Caco-2 (cell line): ENCODE data around the gene CST5. TPM values are rescaled to one million over a fixed set of nuclear protein-coding genes. Genes with fewer than 3 reads are reported as not detected.

ENCODE experiments used
- Bru-seq: library from RNA; stranded (reverse); fragments of 400-500 nt; gene quantifications from one replicate; lab custom pipeline; 2021; lab: Mats Ljungman, UMichigan
- BruChase-seq, 2 experiments: library from RNA; stranded (reverse); fragments of 400-500 nt; gene quantifications; one replicate each; lab custom pipeline; 2021; lab: Mats Ljungman, UMichigan
- BruUV-seq: library from RNA; stranded (reverse); fragments of 400-500 nt; replicated peaks from 2 replicates; lab custom pipeline; 2021; lab: Mats Ljungman, UMichigan
- CTCF ChIA-PET: fragments of 300-600 bp; sonication (Branson Sonifier 250); formaldehyde crosslinking; loops from one replicate; lab custom pipeline; 2022; ENCODE audit warnings: antibody characterized with exemption; lab: Charles Lee
- POLR2A ChIA-PET: fragments of 300-600 bp; sonication (Branson Sonifier 250); formaldehyde crosslinking; loops from one replicate; lab custom pipeline; 2022; ENCODE audit warnings: antibody characterized with exemption; lab: Charles Lee
- DNase-seq, 2 experiments: peaks; one replicate each; pipeline versions ENCODE4 v3.0.0 to v3.0.0-alpha.2; 2020 to 2022
- H3K27me3 ChIP-seq: replicated peaks from 2 replicates; pipeline ENCODE4 v1.6.0; 2011; ENCODE audit warnings: low read length; ENCODE audit not compliant: control insufficient read depth, insufficient read depth
- H3K36me3 ChIP-seq: 2 replicates; pipeline ENCODE4 v1.5.1; 2011; ENCODE audit warnings: low read length; ENCODE audit not compliant: control insufficient read depth, insufficient read depth
- H3K4me1 ChIP-seq: fragments of 250-450 bp; sonication (Bioruptor Pico); 2 replicates; pipeline ENCODE4 v1.5.1; 2020; ENCODE audit warnings: mild to moderate bottlenecking
- H3K4me3 ChIP-seq: 2 replicates; pipeline ENCODE4 v1.5.1; 2011; ENCODE audit warnings: low read depth, mild to moderate bottlenecking, control low read depth, low read length
- H3K9me3 ChIP-seq: fragments of 250-450 bp; sonication (Bioruptor Pico); 2 replicates; pipeline ENCODE4 v1.5.1; 2020; ENCODE audit warnings: mild to moderate bottlenecking, moderate library complexity
- H3K27ac Mint-ChIP-seq: one replicate; pipeline ENCODE4 v1.8.0; 2022; ENCODE audit warnings: mixed read lengths; ENCODE audit not compliant: unreplicated experiment
- H3K27me3 Mint-ChIP-seq: one replicate; pipeline ENCODE4 v1.8.0; 2022; ENCODE audit warnings: mixed read lengths; ENCODE audit not compliant: insufficient read depth, unreplicated experiment
- H3K36me3 Mint-ChIP-seq: one replicate; pipeline ENCODE4 v1.8.0; 2022; ENCODE audit warnings: mild to moderate bottlenecking, mixed read lengths; ENCODE audit not compliant: insufficient read depth, unreplicated experiment
- H3K4me1 Mint-ChIP-seq: one replicate; pipeline ENCODE4 v1.8.0; 2022; ENCODE audit warnings: low read depth, mixed read lengths; ENCODE audit not compliant: unreplicated experiment
- H3K4me3 Mint-ChIP-seq: one replicate; pipeline ENCODE4 v1.8.0; 2022; ENCODE audit warnings: mild to moderate bottlenecking, moderate library complexity, mixed read lengths; ENCODE audit not compliant: unreplicated experiment
- H3K9me3 Mint-ChIP-seq: one replicate; pipeline ENCODE4 v1.8.0; 2022; ENCODE audit warnings: mixed read lengths; ENCODE audit not compliant: unreplicated experiment
- CTCF ChIP-seq, 2 experiments: fragments of 200-600 bp in 1 of 2; IDR thresholded peaks; 1 replicate in 1 of 2; 2 replicates in 1 of 2; pipeline versions ENCODE4 v1.5.1 to v1.8.0; 2011 to 2022; ENCODE audit warnings: antibody characterized with exemption in 1 of 2, control low read depth in 1 of 2, inconsistent platforms in 1 of 2, low read depth in 1 of 2, low read length in 1 of 2, mild to moderate bottlenecking in 1 of 2, moderate library complexity in 1 of 2; ENCODE audit not compliant: insufficient read depth in 1 of 2, severe bottlenecking in 1 of 2, unreplicated experiment in 1 of 2
- intact Hi-C: fragments of 100-400 bp; cut with micrococcal nuclease; formaldehyde crosslinking; loops from one replicate; pipeline ENCODE4 v1.10.0; 2022; ENCODE audit not compliant: unreplicated experiment
- long read RNA-seq: library from polyadenylated mRNA; stranded (forward); transcript quantifications from one replicate; pipeline ENCODE4 v2.0.0, GENCODE V29; 2022
- total RNA-seq: library from RNA; stranded (reverse); gene quantifications from 2 replicates; pipeline ENCODE4 v1.2.3, GENCODE V29; 2022

CST5 gene
- total RNA-seq (not detected in 2 replicates), Bru-seq, nascent RNA (percentile 13 among the genes with signal in this experiment), BruChase-seq, experiment 1, labeled RNA remaining after a 2-hour chase (percentile 19 among the genes with signal in this experiment), BruChase-seq, experiment 2, labeled RNA remaining after a 6-hour chase (not detected)
- long read RNA-seq = 0 reads

- TF ChIP-seq CTCF (IDR thresholded peaks at IDR 0.05; ENCODE audit: insufficient read depth in 1 of 2, low read depth in 1 of 2, low read length in 1 of 2, severe bottlenecking in 1 of 2, unreplicated experiment in 1 of 2) = no peak
- Mint-ChIP-seq H3K9me3 (no peaks in the 10 kb centered on the region), H3K4me3 (no peak within 1 kb of the TSS), H3K27me3 (no peaks in the 10 kb centered on the region), H3K36me3 (no peaks in the 10 kb centered on the region), H3K27ac (no peak within 1 kb of the TSS), H3K4me1 (peaks cover 11% of the 10 kb centered on the region)
- H3K27me3 ChIP-seq = no peaks in the 10 kb centered on the region
- BruUV-seq = no TSS peak
- POLR2A ChIA-PET = no interaction called here
- intact Hi-C loops = no loop called here
- no peak within 1 kb of the TSS for H3K4me3 ChIP-seq
- H3K36me3 ChIP-seq = no peaks in the 10 kb centered on the region
- CTCF ChIA-PET = interaction anchor here (1.2 kb wide), 1 partner anchor 211 kb away, joined by 3 read pairs; no protein-coding TSS in a partner anchor
- no peak for DNase-seq
- H3K4me1 ChIP-seq = peaks cover 34% of the 10 kb centered on the region
- no peaks in the 10 kb centered on the region for H3K9me3 ChIP-seq
Observed at GRCh38 chr20:23879328-23879798, at the start of gene CST5. TSS of gene CST5 (minus strand) at chr20:23879748. CDS start at chr20:23879676, 72 bp downstream.

- H3K4me3 ChIP-seq = no peak overlapping the region
- peaks cover 17% of the 10 kb centered on the region for H3K9me3 Mint-ChIP-seq
- no peaks in the 10 kb centered on the region for H3K36me3 ChIP-seq
- no TSS peak for BruUV-seq
- H3K4me3 Mint-ChIP-seq = no peak overlapping the region
- intact Hi-C loops = loop anchor here (5.0 kb wide), 1 partner anchor 36 kb away; no protein-coding TSS in a partner anchor
- H3K27me3 ChIP-seq = no peaks in the 10 kb centered on the region
- H3K9me3 ChIP-seq = peaks cover 4% of the 10 kb centered on the region
- ChIA-PET CTCF (no interaction called here), POLR2A (no interaction called here)
- no peak overlapping the region for H3K27ac Mint-ChIP-seq
- H3K4me1 Mint-ChIP-seq = no peaks in the 10 kb centered on the region
- no peak for TF ChIP-seq CTCF (IDR thresholded peaks at IDR 0.05; ENCODE audit: insufficient read depth in 1 of 2, low read depth in 1 of 2, low read length in 1 of 2, severe bottlenecking in 1 of 2, unreplicated experiment in 1 of 2)
- H3K27me3 Mint-ChIP-seq = peaks cover 9% of the 10 kb centered on the region
- peaks cover 7% of the 10 kb centered on the region; the same call in 1 of the 2 replicates for H3K4me1 ChIP-seq
- no peaks in the 10 kb centered on the region for H3K36me3 Mint-ChIP-seq
- no peak for DNase-seq
Observed at GRCh38 chr20:23928788-23929187, 49.2 kb upstream of the CST5 start.

- no peak for DNase-seq
- H3K36me3 Mint-ChIP-seq = no peaks in the 10 kb centered on the region
- BruUV-seq = no TSS peak
- peaks cover 17% of the 10 kb centered on the region for H3K9me3 Mint-ChIP-seq
- no peak for TF ChIP-seq CTCF (IDR thresholded peaks at IDR 0.05; ENCODE audit: insufficient read depth in 1 of 2, low read depth in 1 of 2, low read length in 1 of 2, severe bottlenecking in 1 of 2, unreplicated experiment in 1 of 2)
- no peaks in the 10 kb centered on the region for H3K4me1 Mint-ChIP-seq
- Histone ChIP-seq H3K9me3 (peaks cover 4% of the 10 kb centered on the region), H3K4me3 (no peak overlapping the region), H3K36me3 (no peaks in the 10 kb centered on the region), H3K27me3 (no peaks in the 10 kb centered on the region), H3K4me1 (peaks cover 7% of the 10 kb centered on the region; the same call in 1 of the 2 replicates)
- H3K27me3 Mint-ChIP-seq = peaks cover 9% of the 10 kb centered on the region
- intact Hi-C loops = loop anchor here (5.0 kb wide), 1 partner anchor 36 kb away; no protein-coding TSS in a partner anchor
- POLR2A ChIA-PET = no interaction called here
- no peak overlapping the region for H3K4me3 Mint-ChIP-seq
- CTCF ChIA-PET = no interaction called here
- no peak overlapping the region for H3K27ac Mint-ChIP-seq
Observed at GRCh38 chr20:23928353-23928752, 48.8 kb upstream of the CST5 start.
